Measurements from ENCODE around the gene ARL6IP4. TPM values are rescaled to one million over a fixed set of nuclear protein-coding genes. Genes with fewer than 3 reads are reported as not detected.

The ARL6IP4 gene
- total and polyA plus RNA-seq, 10 of the 15 experiments (the other 5 are each of a cell fraction or from before 2014, with no cell fraction given) = 2.5 to 320 (median 188) TPM

GRCh38 chr12:123004287-123004686 lies 23.8 kb downstream of the ARL6IP4 start:
- DNase-seq (ENCODE audit: low read depth, low spot score) = no peak
- H3K36me3 ChIP-seq (ENCODE audit: control insufficient read depth in 2 of 2, insufficient read depth in 2 of 2, low read length in 1 of 2) = no peaks in the 10 kb centered on the region
- WGBS (ENCODE audit: insufficient coverage, insufficient replicate concordance, low lambda C conversion rate, missing lambda C conversion rate) = 64% methylated on average over 14 of the region's 14 CpGs
- no peaks in the 10 kb centered on the region; a peak in 2 of 4 replicates for H3K27me3 ChIP-seq (replicated peaks in 1 of 2; ENCODE audit: control insufficient read depth in 2 of 2, insufficient read depth in 2 of 2, low read length in 1 of 2)
- H3K27ac ChIP-seq (ENCODE audit: control insufficient read depth, insufficient read depth) = no peak overlapping the region
- H3K79me2 ChIP-seq (ENCODE audit: control insufficient read depth, insufficient read depth, low read length) = no peaks in the 10 kb centered on the region
- TF ChIP-seq TARDBP (IDR thresholded peaks at IDR 0.05; ENCODE audit: borderline replicate concordance) (no peak), MEF2B (IDR thresholded peaks at IDR 0.05; ENCODE audit: partially characterized antibody, poor library complexity, severe bottlenecking) (no peak), KLF5 (IDR thresholded peaks at IDR 0.05; ENCODE audit: partially characterized antibody) (no peak), PRDM15 (CRISPR knock-in tag; IDR thresholded peaks at IDR 0.05) (no peak), CEBPB (IDR thresholded peaks at IDR 0.05; ENCODE audit: borderline replicate concordance in 1 of 2, low read depth in 2 of 2, low read length in 2 of 2) (no peak), EGR1 (IDR thresholded peaks at IDR 0.05; ENCODE audit: borderline replicate concordance in 1 of 2, low read depth in 2 of 2, low read length in 2 of 2) (no peak), FOXK2 (IDR thresholded peaks at IDR 0.05) (no peak), USF2 (IDR thresholded peaks at IDR 0.05; ENCODE audit: borderline replicate concordance, low read depth, low read length) (no peak), SMAD1 (IDR thresholded peaks at IDR 0.05; ENCODE audit: low read depth, partially characterized antibody) (no peak)
- TF ChIP-seq, protein P1, sequence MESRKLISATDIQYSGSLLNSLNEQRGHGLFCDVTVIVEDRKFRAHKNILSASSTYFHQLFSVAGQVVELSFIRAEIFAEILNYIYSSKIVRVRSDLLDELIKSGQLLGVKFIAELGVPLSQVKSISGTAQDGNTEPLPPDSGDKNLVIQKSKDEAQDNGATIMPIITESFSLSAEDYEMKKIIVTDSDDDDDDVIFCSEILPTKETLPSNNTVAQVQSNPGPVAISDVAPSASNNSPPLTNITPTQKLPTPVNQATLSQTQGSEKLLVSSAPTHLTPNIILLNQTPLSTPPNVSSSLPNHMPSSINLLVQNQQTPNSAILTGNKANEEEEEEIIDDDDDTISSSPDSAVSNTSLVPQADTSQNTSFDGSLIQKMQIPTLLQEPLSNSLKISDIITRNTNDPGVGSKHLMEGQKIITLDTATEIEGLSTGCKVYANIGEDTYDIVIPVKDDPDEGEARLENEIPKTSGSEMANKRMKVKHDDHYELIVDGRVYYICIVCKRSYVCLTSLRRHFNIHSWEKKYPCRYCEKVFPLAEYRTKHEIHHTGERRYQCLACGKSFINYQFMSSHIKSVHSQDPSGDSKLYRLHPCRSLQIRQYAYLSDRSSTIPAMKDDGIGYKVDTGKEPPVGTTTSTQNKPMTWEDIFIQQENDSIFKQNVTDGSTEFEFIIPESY (IDR thresholded peaks at IDR 0.05) = no peak
- RAD21 ChIA-PET (ENCODE audit: unreplicated experiment) = no interaction called here
- no TSS peak for BruUV-seq (replicated peaks)
- H4K20me1 ChIP-seq (ENCODE audit: control insufficient read depth, insufficient read depth) = no peaks in the 10 kb centered on the region
- in situ Hi-C loops (cut with MboI) = no loop called here
- H2AFZ ChIP-seq (ENCODE audit: control insufficient read depth, low read depth, low read length) = no peak overlapping the region
- no peak for FAIRE-seq
- CTCF ChIA-PET = no interaction called here
- SMC1A ChIA-PET (ENCODE audit: uncharacterized antibody, unreplicated experiment) = no interaction called here
- no peak overlapping the region for H3K4me2 ChIP-seq (ENCODE audit: control insufficient read depth, insufficient read depth)
- no peaks in the 10 kb centered on the region for H3K4me1 ChIP-seq (ENCODE audit: control insufficient read depth, insufficient read depth, low read length)
- no peak overlapping the region for H3K9ac ChIP-seq (ENCODE audit: control insufficient read depth, insufficient read depth, low read length)
- ATAC-seq = no peak
- intact Hi-C loops (cut with micrococcal nuclease; ENCODE audit: unreplicated experiment) = no loop called here
- H3K4me3 ChIP-seq = no peak overlapping the region
- POLR2A ChIA-PET = no interaction called here
- no peaks in the 10 kb centered on the region for H3K9me3 ChIP-seq (replicated peaks; ENCODE audit: control insufficient read depth, insufficient read depth, low read length)

Measured in GM12878 (cell line).